ENCODE measurements around the gene CNNM2.
"Not testable (repeated sequence)": the region's sequence is repeated elsewhere in the genome, so short reads cannot be mapped to it uniquely, and the experiment has no call there.

The CNNM2 gene

DNA sequence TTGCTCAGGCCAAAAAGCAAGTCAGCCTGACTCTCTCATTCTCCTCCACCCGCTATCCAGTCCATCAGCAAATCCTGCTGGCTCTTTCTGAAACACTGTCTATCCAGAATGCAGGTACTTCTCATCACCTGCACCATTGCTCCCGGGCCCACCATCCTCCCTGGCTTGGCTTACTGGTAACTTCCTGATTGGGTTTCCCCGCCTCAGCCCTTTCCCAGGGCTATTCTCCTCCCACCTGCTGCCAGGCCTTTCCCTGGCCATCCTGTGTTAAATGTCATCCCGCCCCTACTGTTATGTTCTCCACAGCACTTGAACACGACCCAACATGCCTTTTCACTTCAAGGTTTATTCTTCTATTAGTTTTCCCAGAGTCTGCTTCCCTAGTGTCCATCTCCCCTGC is 124.0 kb downstream of the CNNM2 start:
- DNase-seq: no peak

DNA sequence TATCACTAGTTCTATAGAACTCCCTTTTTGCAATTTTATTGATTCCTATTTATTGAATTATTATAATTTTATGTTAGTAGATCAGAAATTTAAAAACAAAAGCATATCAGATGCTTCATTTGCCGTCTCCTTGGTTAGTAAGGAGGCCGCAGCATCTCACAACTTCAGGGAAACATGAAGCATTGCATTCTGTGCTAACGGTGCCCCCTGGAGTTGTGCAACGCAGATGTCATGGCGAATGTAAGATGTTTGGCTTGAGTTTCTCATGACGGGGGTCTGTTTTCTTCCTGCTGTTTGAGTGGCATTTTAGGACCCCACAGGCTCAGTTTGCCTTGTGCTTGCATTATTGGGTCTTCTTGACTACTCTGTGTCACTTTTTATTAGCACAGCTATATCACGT is 124.8 kb downstream of the CNNM2 start:
- no peak for DNase-seq

DNA sequence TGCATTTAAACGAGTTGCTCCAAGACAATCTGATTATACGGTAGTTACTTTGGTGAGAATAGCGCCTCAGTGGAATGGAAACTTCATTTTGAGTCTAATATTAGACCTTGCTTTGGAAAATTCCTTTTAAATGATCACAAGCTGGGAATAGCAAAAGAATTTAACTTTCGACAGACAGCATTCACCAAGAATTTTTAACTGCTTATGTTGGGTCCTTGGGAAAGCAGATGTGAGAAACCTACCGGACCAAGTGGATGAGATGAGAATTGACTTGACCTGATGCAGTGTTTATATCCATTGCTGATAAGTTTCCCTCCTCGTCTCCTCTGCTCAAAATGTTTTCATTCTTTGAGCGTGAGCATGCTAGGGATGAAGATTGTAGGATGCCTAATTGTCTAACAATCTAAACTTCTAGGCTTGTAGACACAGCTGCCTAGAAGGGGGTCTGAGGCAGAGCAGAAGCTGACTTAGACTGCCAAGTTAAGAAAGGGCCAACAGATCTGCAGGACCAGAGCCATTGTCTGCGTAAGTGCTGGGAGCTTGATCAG is 126.9 kb downstream of the CNNM2 start:
- DNase-seq: no peak

DNA sequence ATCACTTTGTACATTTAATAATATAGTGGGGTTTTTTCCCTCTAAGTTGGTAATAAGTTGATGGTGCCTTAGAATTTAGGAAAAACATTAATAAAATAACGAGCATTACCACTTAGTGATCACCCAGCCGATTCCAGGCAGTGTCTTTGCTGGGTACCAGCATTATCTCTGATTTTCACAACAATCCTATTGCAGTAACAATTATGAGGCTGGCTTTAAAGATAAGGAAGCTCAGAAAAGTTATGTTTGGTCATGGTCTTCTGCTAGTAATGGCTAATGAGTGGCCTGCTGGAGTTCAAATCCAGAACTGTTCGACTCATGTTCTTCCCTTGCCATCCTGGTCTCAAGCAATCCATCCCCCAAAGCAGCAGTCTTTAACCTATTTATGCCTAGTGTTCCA is 127.9 kb downstream of the CNNM2 start:
- DNase-seq: no peak

DNA sequence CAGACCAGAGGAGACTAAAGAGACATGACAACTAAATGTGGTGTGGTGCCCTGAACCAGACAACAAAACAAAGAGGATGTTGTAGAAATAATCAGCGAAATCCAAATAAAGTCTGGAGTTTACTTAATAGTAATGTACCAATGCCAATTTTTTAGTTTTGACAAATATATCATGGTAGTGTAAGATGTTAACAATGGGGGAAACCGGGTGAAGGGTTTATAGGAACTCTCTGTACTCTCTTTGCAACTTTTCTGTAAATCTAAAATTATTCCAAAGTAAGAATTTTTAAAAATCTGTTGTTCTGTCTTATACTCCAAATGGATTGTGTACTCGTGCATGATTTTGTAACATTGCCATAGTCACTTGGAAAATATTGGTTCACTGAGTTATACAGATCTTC is 129.3 kb downstream of the CNNM2 start:
- no peak for DNase-seq

DNA sequence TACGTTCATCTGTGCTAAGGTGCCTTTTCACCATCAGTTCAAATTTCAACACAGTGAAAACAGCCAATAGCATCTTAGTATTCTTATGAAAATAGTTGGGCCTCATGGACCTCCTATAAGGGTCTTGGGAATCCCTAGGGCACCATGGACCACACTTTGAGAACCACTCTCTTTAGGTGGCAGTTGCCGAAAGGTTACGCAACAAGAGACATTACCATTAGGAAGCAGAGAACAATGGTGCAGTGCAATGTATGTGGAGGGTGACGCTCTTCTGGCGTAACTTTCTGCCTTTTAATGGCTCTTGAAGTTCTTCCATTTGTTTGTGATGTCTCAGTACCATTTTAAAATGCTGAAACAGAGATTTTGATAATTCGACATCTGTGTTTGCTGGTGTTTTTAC is 131.1 kb downstream of the CNNM2 start:
- no peak for DNase-seq

DNA sequence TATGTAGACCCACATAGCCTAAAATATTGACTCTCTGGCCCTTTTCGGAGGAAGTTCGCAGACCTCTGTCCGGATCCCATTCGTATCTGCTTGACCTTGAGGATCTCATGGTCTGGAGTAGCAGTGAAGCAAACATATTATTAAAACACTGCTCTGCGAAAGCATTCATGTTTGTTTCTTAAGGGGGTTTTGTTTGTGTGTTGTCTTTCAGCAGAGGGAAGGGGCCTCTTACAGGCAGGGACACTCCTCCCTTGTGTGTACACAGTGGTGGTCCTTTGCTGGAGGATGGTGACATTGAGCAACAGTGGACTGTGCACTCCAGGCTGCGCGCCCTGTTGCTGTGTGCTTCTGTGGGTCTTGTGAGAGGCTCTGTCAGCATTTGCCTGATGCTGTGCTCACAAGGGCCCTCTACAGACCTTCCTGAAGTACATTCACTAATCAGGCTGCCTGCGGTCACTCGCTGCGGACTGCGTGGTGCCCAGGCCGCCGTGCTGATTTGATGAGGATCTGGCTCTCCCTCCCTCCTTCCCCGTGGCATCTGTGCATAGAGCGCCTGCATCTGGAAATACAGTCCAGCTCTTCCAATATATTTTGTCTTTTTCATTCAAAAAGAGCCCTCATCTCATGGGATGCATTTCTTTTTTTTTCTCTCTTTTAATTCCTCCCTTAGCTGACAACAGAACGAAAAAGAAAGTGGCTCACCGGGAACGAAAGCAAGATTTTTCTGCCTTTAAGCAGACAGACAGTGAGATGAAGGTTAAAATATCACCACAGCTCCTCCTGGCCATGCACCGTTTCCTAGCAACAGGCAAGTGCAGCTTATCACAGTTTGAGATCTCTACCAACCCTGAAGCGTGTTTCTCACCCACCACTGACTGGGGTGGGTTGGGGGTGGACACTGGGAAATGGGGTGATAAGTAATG is 135.8 kb downstream of the CNNM2 start:
- DNase-seq: peak; percentile 74

DNA sequence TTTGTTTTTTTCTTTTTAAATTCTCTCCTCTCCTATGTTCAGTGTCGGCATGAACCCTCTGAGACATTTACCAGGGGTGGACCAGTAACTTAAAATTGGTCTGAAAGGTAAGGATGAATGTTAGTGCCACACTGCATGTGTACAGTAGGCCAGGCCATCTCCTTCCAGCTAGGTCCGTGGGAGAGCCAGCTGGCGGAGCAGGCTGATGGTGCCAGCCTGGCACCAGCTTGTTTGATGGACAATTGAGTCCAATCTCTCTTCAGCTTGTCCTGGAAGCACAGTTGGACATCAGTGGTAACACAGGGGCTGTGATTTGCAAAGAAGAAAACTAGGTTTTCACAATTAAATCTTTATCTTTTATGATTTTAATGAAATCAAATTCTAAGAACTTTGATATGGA is 136.5 kb downstream of the CNNM2 start:
- DNase-seq: no peak

DNA sequence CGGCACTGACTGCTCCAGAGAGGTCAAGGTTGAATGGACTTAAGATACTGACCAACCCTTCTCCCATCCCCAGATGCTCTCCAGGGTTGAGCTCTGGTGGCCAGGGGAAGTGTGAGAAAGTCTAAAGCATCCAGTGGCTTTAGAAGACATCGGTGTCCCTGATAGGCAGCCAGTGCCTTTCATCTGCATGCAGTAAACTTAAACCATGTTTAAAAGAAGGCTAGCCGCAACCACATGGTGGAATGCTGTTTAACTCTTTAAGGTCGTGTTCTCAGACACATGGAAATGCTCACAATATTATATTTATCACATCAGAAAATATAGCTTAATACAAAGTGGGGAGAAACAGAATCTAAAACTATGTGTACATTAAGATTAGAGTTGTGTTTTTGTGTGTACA is 137.0 kb downstream of the CNNM2 start:
- DNase-seq: no peak

DNA sequence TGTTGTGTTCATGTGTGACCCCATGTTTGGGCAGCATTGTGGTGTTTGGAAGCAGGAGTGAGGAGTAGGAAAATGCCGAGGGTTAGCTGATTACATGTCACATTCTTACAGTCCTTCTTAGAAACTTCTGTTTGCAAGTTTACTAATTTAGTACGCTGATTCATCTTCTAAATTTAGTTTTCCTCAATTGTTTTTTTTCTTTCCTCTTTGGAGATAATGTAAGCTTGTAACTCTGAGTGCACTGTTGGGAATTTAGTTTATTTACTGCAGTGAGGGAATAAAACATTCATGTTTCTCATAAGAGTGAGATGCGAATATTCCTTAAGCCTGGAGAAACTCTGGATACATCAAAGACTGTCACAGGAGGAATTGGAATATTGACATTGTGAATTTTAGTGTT is 139.9 kb downstream of the CNNM2 start:
- no peak for DNase-seq

DNA sequence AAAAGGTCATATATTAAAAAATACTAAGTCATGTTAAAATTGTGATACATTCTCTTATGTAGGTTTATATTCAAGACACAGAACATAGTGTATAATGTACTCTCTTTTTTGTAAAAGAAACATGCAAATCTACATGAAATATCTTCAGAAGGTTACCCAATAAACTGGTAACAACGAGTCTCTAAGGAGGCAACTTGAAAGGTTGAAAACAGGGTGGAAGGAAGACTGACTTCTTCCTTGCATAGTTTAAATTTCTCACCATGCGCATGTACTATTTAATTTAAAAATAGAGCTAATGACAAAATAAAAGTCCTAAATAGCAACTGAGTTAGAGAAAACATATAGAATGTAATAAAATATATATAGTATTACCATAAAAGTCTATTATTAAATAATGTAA is 142.5 kb downstream of the CNNM2 start:
- DNase-seq: no peak

DNA sequence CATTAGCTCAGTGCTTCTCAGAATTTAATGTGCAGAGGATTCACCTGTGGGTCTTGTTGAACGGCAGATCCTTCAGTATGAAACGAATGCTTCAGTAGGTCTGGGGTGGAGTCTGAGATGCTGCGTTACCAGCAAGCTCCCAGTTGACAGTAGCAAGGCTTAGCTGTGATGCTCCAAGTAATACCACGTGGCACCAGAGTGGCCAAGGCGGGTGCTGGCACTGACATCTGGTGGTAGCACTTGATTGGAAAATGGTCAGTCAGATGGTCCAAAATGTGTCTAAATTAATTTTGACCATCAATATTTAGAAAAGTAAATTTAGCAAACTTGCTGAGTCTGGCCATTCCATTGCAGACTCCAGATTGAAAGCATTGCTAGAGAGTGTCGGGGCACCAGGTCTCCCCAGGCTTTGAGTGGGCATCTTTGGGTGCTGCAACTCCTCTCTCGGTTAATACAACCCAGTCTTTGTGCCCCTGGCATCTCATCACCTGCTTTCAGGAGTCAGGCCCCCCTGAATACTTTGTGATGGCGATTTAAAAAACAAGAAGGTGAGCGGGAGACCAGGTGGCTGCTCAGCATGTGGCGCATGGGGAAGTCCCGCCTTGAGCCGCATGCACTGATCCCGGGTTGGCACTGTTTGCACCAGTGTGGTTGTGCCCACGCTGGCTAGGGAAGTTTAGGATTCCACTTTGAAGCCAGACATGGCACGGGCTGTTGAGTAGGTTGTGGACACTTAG is 144.9 kb downstream of the CNNM2 start:
- DNase-seq: no peak

DNA sequence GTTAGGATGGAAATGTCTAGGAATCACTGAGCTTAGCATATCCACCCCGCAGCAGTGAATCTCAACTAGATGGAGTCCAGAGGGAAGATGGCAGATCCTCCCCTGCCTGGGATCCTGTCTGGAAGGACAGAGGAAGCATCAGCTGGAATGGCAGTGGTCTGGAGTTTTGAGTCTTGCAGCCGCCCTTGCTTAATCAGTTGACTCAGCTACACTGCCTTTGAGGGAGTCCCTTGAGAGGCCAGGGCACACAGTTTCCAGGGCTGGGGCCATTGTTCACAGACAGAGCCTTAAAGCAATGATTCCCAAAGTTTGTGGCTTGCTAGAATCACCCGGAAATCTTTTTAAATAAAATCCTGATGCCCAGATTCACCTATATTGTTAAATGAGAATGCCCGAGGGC is 146.9 kb downstream of the CNNM2 start:
- DNase-seq: no peak

DNA sequence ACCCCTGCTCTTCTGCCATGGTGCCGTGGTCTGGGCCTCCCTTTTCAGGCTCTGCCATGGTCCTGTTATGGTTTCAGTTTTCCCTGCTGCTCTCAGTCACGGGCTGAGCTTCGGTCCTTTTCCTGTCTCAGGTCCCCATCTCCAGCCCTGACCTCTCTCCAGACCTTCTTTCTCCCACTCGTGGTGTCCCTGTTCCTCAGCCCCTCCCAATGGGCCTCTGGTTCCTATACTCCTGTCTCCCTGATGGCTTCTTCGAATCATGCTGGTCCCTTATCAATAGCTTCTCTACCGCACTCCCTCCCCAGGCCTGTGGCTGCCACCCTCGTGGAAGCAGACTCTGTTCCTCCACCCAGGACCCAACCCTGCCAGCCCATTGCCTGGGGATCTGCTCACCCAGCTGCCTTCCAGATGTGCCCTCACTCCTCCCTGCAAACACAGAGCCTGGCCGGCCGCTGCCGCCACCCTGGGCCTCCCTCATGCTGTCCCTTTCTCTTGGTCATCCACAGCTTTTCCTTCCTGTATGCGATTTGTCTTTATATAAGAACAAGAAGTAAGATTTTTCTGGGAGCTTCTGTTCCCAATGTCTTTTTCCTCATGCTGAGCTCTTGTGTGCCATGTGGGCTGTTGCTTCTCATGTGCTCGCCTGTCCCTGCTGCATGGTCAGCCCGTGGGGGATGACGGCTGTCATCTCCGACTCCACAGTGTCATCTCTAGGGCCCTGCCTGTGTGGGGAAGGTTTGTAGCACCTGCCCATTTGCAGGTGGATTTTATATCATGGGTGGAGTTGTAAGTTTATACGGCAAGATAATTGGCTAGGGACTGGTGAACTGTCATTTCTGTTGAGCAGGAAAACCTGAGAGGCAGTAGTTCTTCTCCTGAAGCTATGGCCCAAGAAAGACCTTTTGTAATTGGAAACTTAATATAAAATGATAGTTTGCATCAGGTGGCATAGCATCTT is 148.3 kb downstream of the CNNM2 start:
- DNase-seq: no peak

DNA sequence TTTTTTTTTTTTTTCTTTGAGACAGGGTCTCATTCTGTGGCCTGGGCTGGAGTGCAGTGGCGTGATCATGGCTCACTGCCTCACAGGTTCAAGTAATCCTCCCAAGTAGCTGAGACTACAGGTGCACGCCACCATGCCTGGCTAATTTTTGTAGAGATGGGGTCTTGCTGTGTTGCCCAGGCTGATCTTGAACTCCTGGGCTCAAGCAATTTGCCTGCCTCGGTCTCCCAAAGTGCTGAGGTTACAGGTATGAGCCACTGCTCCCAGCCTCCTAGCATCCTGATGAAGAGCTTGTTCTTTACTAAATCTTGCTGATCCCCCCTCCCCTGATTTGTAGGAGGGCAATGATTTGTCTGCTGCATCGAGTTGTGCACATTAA is 149.0 kb downstream of the CNNM2 start:
- not testable (repeated sequence) for DNase-seq

DNA sequence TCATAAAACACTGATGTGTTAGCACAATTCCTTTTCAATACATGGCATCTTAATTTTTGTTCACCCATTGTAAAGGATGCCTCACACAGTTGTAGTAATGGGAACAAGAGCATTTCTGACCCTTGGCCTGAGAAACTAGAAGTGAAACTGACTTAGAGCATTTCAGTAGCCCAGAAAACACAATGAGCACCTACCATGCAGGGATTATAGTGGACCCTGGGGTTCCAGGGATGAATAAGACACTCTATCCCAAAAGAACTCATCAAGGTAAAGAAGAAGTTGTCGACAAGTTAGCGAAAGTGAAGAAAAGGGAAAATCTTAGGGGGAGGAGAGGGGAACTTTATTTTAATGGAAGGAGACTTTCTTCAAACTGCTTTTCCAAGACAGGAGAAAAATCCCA is 149.4 kb downstream of the CNNM2 start:
- DNase-seq: no peak

DNA sequence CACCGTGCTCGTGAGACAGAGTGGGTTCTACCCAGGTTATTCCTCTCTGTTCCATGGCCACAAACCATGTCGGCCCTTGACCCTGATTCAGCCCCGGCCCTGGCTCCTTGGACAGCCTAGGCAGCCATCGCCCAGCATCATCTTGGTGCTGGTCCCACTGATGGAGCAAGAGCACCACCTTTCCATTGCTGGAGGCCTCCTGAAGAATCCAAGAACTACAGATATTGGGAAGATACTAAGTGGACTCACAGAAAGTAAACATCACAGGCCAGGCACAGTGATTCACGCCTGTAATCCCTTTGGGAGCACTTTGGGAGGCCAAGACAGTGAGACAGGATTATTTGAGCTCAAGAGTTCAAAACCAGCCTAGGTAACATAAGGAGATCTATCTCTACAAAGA is 149.9 kb downstream of the CNNM2 start:
- DNase-seq: no peak

DNA sequence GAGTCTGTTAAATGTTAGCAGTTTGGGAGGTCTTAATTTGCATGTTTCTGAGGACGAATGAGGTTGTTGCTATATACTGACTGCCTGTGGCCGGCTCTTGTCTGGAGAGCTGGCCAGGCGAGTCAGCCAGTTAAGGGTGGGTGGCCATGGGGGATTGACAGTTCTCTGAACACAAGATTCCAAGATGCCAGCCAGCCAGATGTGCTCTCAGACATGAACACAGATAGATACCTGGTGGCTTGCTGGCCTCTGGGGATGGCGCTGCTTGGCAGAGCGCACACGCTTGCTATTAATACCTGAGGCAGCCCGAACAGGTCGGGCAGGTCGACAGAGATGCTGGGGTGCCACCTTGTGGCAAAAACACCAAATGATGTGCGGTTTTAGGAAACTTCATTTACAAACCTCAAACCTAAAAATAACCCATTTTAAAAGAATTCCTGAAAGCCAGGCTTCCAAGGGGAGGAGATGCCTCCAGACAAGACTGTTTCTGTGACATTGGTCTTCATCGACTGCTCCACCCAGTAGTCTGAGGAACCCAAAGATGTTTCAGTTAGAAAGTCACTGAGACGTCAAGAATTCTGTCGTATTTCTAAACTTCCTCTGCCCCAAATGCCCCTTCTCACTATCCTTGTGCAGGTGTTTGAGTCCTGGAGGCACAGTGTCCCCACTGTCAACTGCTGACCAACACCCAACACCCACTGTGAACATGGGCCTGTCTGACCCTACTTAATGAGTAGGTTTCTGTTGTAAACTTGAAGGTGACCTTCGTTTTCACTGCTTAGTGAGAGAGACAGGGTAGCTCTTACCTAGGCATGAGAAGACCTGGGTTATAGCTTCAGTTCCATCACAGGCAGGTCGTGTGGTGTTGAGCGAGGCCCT is 151.6 kb downstream of the CNNM2 start:
- DNase-seq: peak; percentile 72

DNA sequence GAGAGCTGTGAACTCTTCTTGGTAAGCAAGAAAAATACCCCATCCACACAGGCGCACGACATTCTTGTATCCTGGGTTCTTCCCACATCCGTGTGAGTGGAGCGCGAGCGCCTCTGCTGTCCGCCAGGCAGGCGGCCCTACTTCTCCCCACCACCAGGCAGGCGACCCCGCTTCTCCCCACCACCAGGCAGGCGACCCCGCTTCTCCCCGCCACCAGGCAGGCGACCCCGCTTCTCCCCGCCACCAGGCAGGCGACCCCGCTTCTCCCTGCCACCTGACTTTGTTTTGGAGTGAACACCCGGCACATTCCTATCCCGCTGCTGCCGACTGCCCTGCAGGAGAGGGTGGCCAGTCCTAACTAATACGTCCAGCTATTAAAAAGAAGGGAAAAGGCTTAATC is 154.2 kb downstream of the CNNM2 start:
- no peak for DNase-seq

DNA sequence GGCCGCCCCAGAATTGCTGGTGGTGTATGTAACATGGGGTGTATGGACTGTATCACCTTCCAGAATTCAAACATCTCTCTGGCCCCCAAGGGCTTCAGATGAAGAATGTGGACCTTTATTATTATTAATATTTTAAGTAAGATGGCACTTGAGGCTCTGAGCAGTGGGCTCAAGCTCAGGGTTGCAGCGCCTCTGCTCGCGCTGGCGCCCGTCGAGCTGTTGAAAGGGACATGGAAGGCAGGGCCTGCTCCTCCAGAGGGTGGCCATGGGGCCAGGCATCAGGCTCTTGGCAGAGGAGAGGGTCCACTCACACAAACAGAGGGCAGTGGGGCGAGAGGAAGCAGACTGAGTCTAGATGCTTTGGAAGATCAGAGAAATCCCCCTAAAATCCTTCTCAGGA is 154.8 kb downstream of the CNNM2 start:
- no peak for DNase-seq

DNA sequence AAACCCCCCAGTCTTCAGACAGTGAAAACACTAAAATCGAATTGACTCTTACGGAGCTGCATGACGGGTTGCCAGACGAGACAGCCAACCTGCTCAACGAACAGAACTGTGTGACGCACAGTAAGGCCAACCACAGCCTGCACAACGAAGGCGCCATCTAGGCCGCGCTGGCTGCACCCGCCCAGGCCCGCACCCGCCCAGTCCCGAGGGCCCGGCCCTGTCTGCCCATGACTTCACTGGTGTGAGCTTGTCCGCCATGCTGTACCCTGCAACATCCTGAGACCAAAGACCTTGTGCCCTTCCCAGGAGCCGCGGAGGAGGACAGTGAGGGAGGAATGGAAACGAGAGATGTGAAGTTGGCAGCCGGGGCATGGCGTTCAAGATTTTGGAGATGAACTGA is 158.9 kb downstream of the CNNM2 start:
- DNase-seq: no peak
